Endodermal cell (in vitro differentiated cells): Measurements from ENCODE around the gene C1QTNF3. TPM values are rescaled to one million over a fixed set of nuclear protein-coding genes. Genes with fewer than 3 reads are reported as not detected.

Experiments
- DNase-seq: peaks from one replicate; pipeline ENCODE4 v3.0.0-alpha.2; 2017
- H3K27ac ChIP-seq: 2 replicates; pipeline ENCODE4 v1.5.1; 2013; ENCODE audit warnings: mild to moderate bottlenecking, low read depth, low read length, moderate library complexity
- H3K27me3 ChIP-seq: 2 replicates; pipeline ENCODE4 v1.6.1; 2013; ENCODE audit warnings: mild to moderate bottlenecking, low read length, moderate library complexity; ENCODE audit not compliant: insufficient read depth, control insufficient read depth, poor library complexity, severe bottlenecking
- H3K36me3 ChIP-seq: 2 replicates; pipeline ENCODE4 v1.7.0; 2013; ENCODE audit warnings: mild to moderate bottlenecking, low read length, moderate library complexity; ENCODE audit not compliant: control insufficient read depth, insufficient read depth
- H3K4me1 ChIP-seq: one replicate; pipeline ENCODE4 v1.7.0; 2013; ENCODE audit warnings: low read length; ENCODE audit not compliant: control insufficient read depth, insufficient read depth
- H3K4me3 ChIP-seq: 2 replicates; pipeline ENCODE4 v1.5.1; 2013; ENCODE audit warnings: mild to moderate bottlenecking, low read length, moderate library complexity
- H3K9ac ChIP-seq: 2 replicates; pipeline ENCODE4 v1.6.1; 2013; ENCODE audit warnings: mild to moderate bottlenecking, low read length, moderate library complexity; ENCODE audit not compliant: poor library complexity, severe bottlenecking; ENCODE audit errors: extremely low read depth
- H3K9me3 ChIP-seq: 2 replicates; pipeline ENCODE4 v1.6.1; 2013; ENCODE audit warnings: mild to moderate bottlenecking, low read length, moderate library complexity; ENCODE audit not compliant: control insufficient read depth
- H3K27ac Mint-ChIP-seq: 2 replicates; pipeline ENCODE4 v1.8.0; 2020; ENCODE audit warnings: mixed read lengths
- H3K27me3 Mint-ChIP-seq: 2 replicates; pipeline ENCODE4 v1.8.0; 2021; ENCODE audit warnings: mild to moderate bottlenecking, mixed read lengths; ENCODE audit not compliant: insufficient read depth
- H3K36me3 Mint-ChIP-seq: 2 replicates; pipeline ENCODE4 v1.8.0; 2020; ENCODE audit warnings: low read depth, mixed read lengths
- H3K4me1 Mint-ChIP-seq: 2 replicates; pipeline ENCODE4 v1.8.0; 2020; ENCODE audit warnings: mixed read lengths
- H3K4me3 Mint-ChIP-seq: 2 replicates; pipeline ENCODE4 v1.8.0; 2020; ENCODE audit warnings: mild to moderate bottlenecking, moderate library complexity, mixed read lengths
- H3K9me3 Mint-ChIP-seq: 2 replicates; pipeline ENCODE4 v1.8.0; 2020; ENCODE audit warnings: mild to moderate bottlenecking, mixed read lengths
- CTCF ChIP-seq: fragments of 200-600 bp; sonication (generic); conservative IDR thresholded peaks from 2 replicates; pipeline ENCODE4 v1.5.0; 2021; ENCODE audit warnings: antibody characterized with exemption, mild to moderate bottlenecking
- WGBS, 2 experiments: methylation state at CpG; one replicate each; pipeline versions ENCODE4 v1.1.5 to v1.1.7; 2013; ENCODE audit warnings: missing lambda C conversion rate in 2 of 2, mixed read lengths in 1 of 2; ENCODE audit not compliant: insufficient coverage in 1 of 2, insufficient read length in 1 of 2; 5-methylcytosine and 5-hydroxymethylcytosine counted together
- total RNA-seq, 2 donors: library from RNA; stranded (reverse); fragmentation: NEBNext Ultra II Directional in 1 of 2; extraction: Animal tissue kit (Norgen Biotek cat#: 25700) in 1 of 2; gene quantifications; 2 replicates in 1 of 2; 3 replicates in 1 of 2; pipeline ENCODE4 v1.2.1, GENCODE V29; 2021

Gene C1QTNF3
- total RNA-seq, 2 donors from 2014 or later, result 5.0 to 7.2 TPM

- Histone ChIP-seq H3K9ac (peak overlapping the region; percentile 45), H3K9me3 (no peaks in the 10 kb centered on the region), H3K4me1 (peaks cover 6% of the 10 kb centered on the region), H3K27me3 (no peaks in the 10 kb centered on the region), H3K27ac (peak overlapping the region; percentile 87), H3K36me3 (peaks cover 14% of the 10 kb centered on the region), H3K4me3 (peak overlapping the region; percentile 82)
- Mint-ChIP-seq H3K9me3 (no peaks in the 10 kb centered on the region), H3K27ac (peak overlapping the region; percentile 87), H3K27me3 (no peaks in the 10 kb centered on the region), H3K4me3 (peak overlapping the region; percentile 81), H3K36me3 (peaks cover 30% of the 10 kb centered on the region), H3K4me1 (peaks cover 24% of the 10 kb centered on the region)
- 32 to 35% methylated on average over 11 of the region's 11 CpGs for WGBS, 2 experiments
- peak; percentile 53 for DNase-seq
- TF ChIP-seq CTCF, result no peak
These were observed 35.8 kb downstream of the C1QTNF3 start for GRCh38 chr5:34007201-34007620.

GRCh38 chr5:34005681-34006080, 37.3 kb downstream of the C1QTNF3 start:
- 92% methylated on average over 4 of the region's 4 CpGs; no CpG with 5 or more reads in 1 of the 2 experiments for WGBS, 2 experiments
- peaks cover 15% of the 10 kb centered on the region for H3K36me3 ChIP-seq
- no peak overlapping the region for H3K4me3 ChIP-seq
- TF ChIP-seq CTCF, result no peak
- no peaks in the 10 kb centered on the region for H3K27me3 Mint-ChIP-seq
- no peak overlapping the region for H3K9ac ChIP-seq
- H3K36me3 Mint-ChIP-seq, result peaks cover 35% of the 10 kb centered on the region
- H3K9me3 Mint-ChIP-seq, result no peaks in the 10 kb centered on the region
- H3K4me1 ChIP-seq, result peaks cover 6% of the 10 kb centered on the region
- H3K27me3 ChIP-seq, result no peaks in the 10 kb centered on the region
- DNase-seq, result no peak
- no peak overlapping the region for H3K27ac ChIP-seq
- H3K4me3 Mint-ChIP-seq, result no peak overlapping the region
- H3K4me1 Mint-ChIP-seq, result peaks cover 35% of the 10 kb centered on the region
- H3K9me3 ChIP-seq, result no peaks in the 10 kb centered on the region
- no peak overlapping the region for H3K27ac Mint-ChIP-seq

GRCh38 chr5:34005211-34005610, 37.8 kb downstream of the C1QTNF3 start:
- WGBS, 2 experiments, result 93 to 98% methylated on average over 3 to 4 of the region's 4 CpGs
- Mint-ChIP-seq H3K4me1 (peaks cover 35% of the 10 kb centered on the region), H3K36me3 (peaks cover 35% of the 10 kb centered on the region)

More at GRCh38 chr5:34005211-34005610, 37.8 kb downstream of the C1QTNF3 start:
- Histone ChIP-seq H3K27me3 (no peaks in the 10 kb centered on the region), H3K27ac (no peak overlapping the region), H3K9ac (no peak overlapping the region), H3K9me3 (no peaks in the 10 kb centered on the region), H3K36me3 (peaks cover 15% of the 10 kb centered on the region), H3K4me1 (peaks cover 6% of the 10 kb centered on the region), H3K4me3 (no peak overlapping the region)
- TF ChIP-seq CTCF, result no peak
- Mint-ChIP-seq H3K4me3 (no peak overlapping the region), H3K9me3 (no peaks in the 10 kb centered on the region), H3K27ac (no peak overlapping the region), H3K27me3 (no peaks in the 10 kb centered on the region)
- no peak for DNase-seq
